K562 (cell line): Measurements from ENCODE around the gene PDE4A. TPM values are rescaled to one million over a fixed set of nuclear protein-coding genes. Genes with fewer than 3 reads are reported as not detected.

Experiments used
- ATAC-seq: fragments of 200-7000 bp; cut with Tn5 transposase; 3 replicates; pipeline ENCODE4 v1.9.1; 2020; ENCODE audit warnings: moderate library complexity
- BruUV-seq: library from RNA; stranded (reverse); fragments of 400-500 nt; replicated peaks from 2 replicates; lab custom pipeline; 2021; lab: Mats Ljungman, UMichigan
- CTCF ChIA-PET: fragments of 300-600 bp; formaldehyde crosslinking; extraction: SDS; loops from one replicate; lab custom pipeline; 2021; ENCODE audit warnings: low intra/inter-chr PET ratio; lab: Yijun Ruan, JAX
- POLR2A ChIA-PET: fragments of 300-600, 350-650 bp; sonication (Branson Sonifier 250); formaldehyde crosslinking; extraction: SDS; loops from one replicate; lab custom pipeline; 2021; ENCODE audit warnings: antibody characterized with exemption, inconsistent platforms; lab: Yijun Ruan, JAX
- DNase-seq, 4 experiments: peaks; one replicate each; pipeline versions ENCODE4 v3.0.0 to v3.0.0-alpha.2; 2011 to 2018; ENCODE audit warnings: low spot score in 3 of 4, mixed read lengths in 3 of 4; ENCODE audit errors: extremely low read depth in 1 of 4
- FAIRE-seq: peaks from 2 replicates; lab custom pipeline; 2011; peaks lifted over from hg19 to GRCh38; lab: Jason Lieb, UNC
- H2AFZ ChIP-seq: 2 replicates; pipeline ENCODE4 v1.6.0; 2011; ENCODE audit warnings: low read depth, low read length, control low read depth, inconsistent platforms
- H3K27ac ChIP-seq: fragments of 200-600 bp; 3 replicates; pipeline ENCODE4 v1.8.0; 2011; ENCODE audit warnings: low read depth, mild to moderate bottlenecking, control low read depth, inconsistent platforms, low read length, moderate library complexity, mixed read lengths; ENCODE audit errors: extremely low read depth
- H3K27me3 ChIP-seq, 2 experiments: fragments of 300-600 bp in 1 of 2; 2 replicates in 1 of 2; 3 replicates in 1 of 2; pipeline versions ENCODE4 v1.6.0 to v1.8.0; 2011; ENCODE audit warnings: inconsistent platforms in 2 of 2, low read length in 2 of 2, mild to moderate bottlenecking in 1 of 2, mixed read lengths in 1 of 2, moderate library complexity in 1 of 2; ENCODE audit not compliant: control insufficient read depth in 2 of 2, insufficient read depth in 2 of 2
- H3K36me3 ChIP-seq: fragments of 300-600 bp; 3 replicates; pipeline ENCODE4 v1.8.0; 2011; ENCODE audit warnings: mild to moderate bottlenecking, low read length, inconsistent platforms; ENCODE audit not compliant: control insufficient read depth, insufficient read depth
- H3K4me1 ChIP-seq, 2 experiments: fragments of 200-600 bp in 1 of 2; replicated peaks in 1 of 2; 2 replicates in 1 of 2; 3 replicates in 1 of 2; pipeline versions ENCODE4 v1.5.1 to v1.8.0; 2011; ENCODE audit warnings: inconsistent platforms in 2 of 2, low read length in 2 of 2, mild to moderate bottlenecking in 1 of 2, mixed read lengths in 1 of 2, moderate library complexity in 1 of 2; ENCODE audit not compliant: control insufficient read depth in 2 of 2, insufficient read depth in 2 of 2
- H3K4me2 ChIP-seq: 2 replicates; pipeline ENCODE4 v1.6.1; 2011; ENCODE audit warnings: low read length, control low read depth, inconsistent platforms, mixed read lengths; ENCODE audit not compliant: insufficient read depth
- H3K4me3 ChIP-seq: fragments of 200-600 bp; sonication (generic), shearing (Covaris generic); 2 replicates; pipeline ENCODE4 v1.5.1; 2016; ENCODE audit warnings: control low read depth, inconsistent platforms
- H3K79me2 ChIP-seq: fragments of 200-600 bp; 3 replicates; pipeline ENCODE4 v1.8.0; 2011; ENCODE audit warnings: low read length, inconsistent platforms; ENCODE audit not compliant: control insufficient read depth, insufficient read depth
- H3K9ac ChIP-seq, 2 experiments: 2 replicates each; pipeline versions ENCODE4 v1.6.0 to v1.6.1; 2011; ENCODE audit warnings: low read depth in 2 of 2, low read length in 2 of 2, control low read depth in 1 of 2, inconsistent platforms in 1 of 2, mild to moderate bottlenecking in 1 of 2, mixed read lengths in 1 of 2; ENCODE audit not compliant: insufficient read depth in 1 of 2
- H3K9me1 ChIP-seq: one replicate; pipeline ENCODE4 v1.6.0; 2011; ENCODE audit warnings: inconsistent platforms, mild to moderate bottlenecking, low read length, moderate library complexity; ENCODE audit not compliant: control insufficient read depth, insufficient read depth
- H3K9me3 ChIP-seq: replicated peaks from 2 replicates; pipeline ENCODE4 v1.5.1; 2011; ENCODE audit warnings: low read depth, low read length, inconsistent platforms; ENCODE audit not compliant: control insufficient read depth, insufficient read depth
- H4K20me1 ChIP-seq: replicated peaks from 2 replicates; pipeline ENCODE4 v1.6.1; 2011; ENCODE audit warnings: low read length, inconsistent platforms, mixed read lengths; ENCODE audit not compliant: control insufficient read depth, insufficient read depth
- BCOR ChIP-seq: fragments of 450-650 bp; IDR thresholded peaks from 2 replicates; pipeline ENCODE4 v1.6.1; 2016
- BRD9 ChIP-seq: fragments of 450-650 bp; IDR thresholded peaks from 2 replicates; pipeline ENCODE4 v1.6.1; 2018; ENCODE audit warnings: low read depth; ENCODE audit not compliant: partially characterized antibody
- DPF2 ChIP-seq: fragments of 450-650 bp; IDR thresholded peaks from 2 replicates; pipeline ENCODE4 v1.6.1; 2016
- ETV1 ChIP-seq: fragments of 450-650 bp; conservative IDR thresholded peaks from 2 replicates; pipeline ENCODE4 v1.6.1; 2016; ENCODE audit warnings: missing genetic modification characterization, control low read depth, low read depth, missing compliant biosample characterization
- KDM5B ChIP-seq: fragments of 200-600 bp; sonication (generic); IDR thresholded peaks from 2 replicates; pipeline ENCODE4 v1.6.1; 2012; ENCODE audit warnings: low read depth, mild to moderate bottlenecking, moderate library complexity, low read length, control low read depth, inconsistent platforms; ENCODE audit not compliant: insufficient replicate concordance
- MBD2 ChIP-seq: sonication (generic); IDR thresholded peaks from 2 replicates; pipeline ENCODE4 v1.6.1; 2016; ENCODE audit warnings: low read depth, borderline replicate concordance
- PRDM10 ChIP-seq: fragments of 450-650 bp; IDR thresholded peaks from 2 replicates; pipeline ENCODE4 v1.6.1; 2018; ENCODE audit not compliant: partially characterized antibody
- SMARCA5 ChIP-seq: fragments of 450-650 bp; IDR thresholded peaks from 2 replicates; pipeline ENCODE4 v1.6.1; 2016
- SMARCC2 ChIP-seq: fragments of 450-650 bp; IDR thresholded peaks from 2 replicates; pipeline ENCODE4 v1.6.1; 2017; ENCODE audit warnings: antibody characterized with exemption, moderate library complexity, mild to moderate bottlenecking, low read depth
- SPI1 ChIP-seq: IDR thresholded peaks from 2 replicates; pipeline ENCODE4 v1.6.1; 2011; ENCODE audit warnings: low read depth, low read length, control low read depth, borderline replicate concordance
- TSC22D4 ChIP-seq: fragments of 450-650 bp; IDR thresholded peaks from 2 replicates; pipeline ENCODE4 v1.6.1; 2016; ENCODE audit warnings: missing genetic modification characterization, missing biosample characterization, control low read depth
- VEZF1 ChIP-seq: fragments of 200-800 bp; sonication (Bioruptor generic); IDR thresholded peaks from 2 replicates; pipeline ENCODE4 v1.6.1; 2017; ENCODE audit warnings: missing genetic modification characterization, missing compliant biosample characterization
- ZNF740 ChIP-seq, 3 experiments: fragments of 200-800 bp in 1 of 3; sonication (Bioruptor generic) in 1 of 3; sonication (generic) in 1 of 3; formaldehyde crosslinking in 1 of 3; IDR thresholded peaks; 2 replicates each; pipeline versions ENCODE4 v1.6.1 to v1.8.0; 2016 to 2022; ENCODE audit warnings: mild to moderate bottlenecking in 2 of 3, missing compliant biosample characterization in 2 of 3, missing genetic modification characterization in 2 of 3, missing genetic modification reagents in 1 of 3
- WGBS: fragments of 100-300 bp; shearing (Covaris generic); methylation state at CpG from one replicate; pipeline ENCODE4 v1.1.6; 2016; ENCODE audit warnings: low coverage, mixed read lengths; ENCODE audit not compliant: insufficient coverage; ENCODE audit errors: missing lambda C conversion rate; 5-methylcytosine and 5-hydroxymethylcytosine counted together
- in situ Hi-C: fragments of 300-500 bp; cut with MboI; formaldehyde crosslinking; loops from 4 replicates; pipeline ENCODE4 v1.15.0; 2018; ENCODE audit warnings: inconsistent platforms, mixed read lengths
- intact Hi-C: fragments of 100-400 bp; cut with micrococcal nuclease; formaldehyde crosslinking; loops from 2 replicates; pipeline ENCODE4 v1.14.2; 2022
- polyA plus RNA-seq, 8 experiments: library from polyadenylated mRNA; depleted of rRNA in 4 of 8; stranded (reverse) in 5 of 8; unstranded in 3 of 8; fragments of >200 nt; fragmentation: Nextera tagmentation in 2 of 8; fragmentation: Illumina TruSeq in 1 of 8; extraction: Ambion mirVana in 2 of 8; extraction: Trizol in 1 of 8; gene quantifications; 2 replicates each; pipeline versions ENCODE4 v1.2.1 to v1.2.3, GENCODE V29; 2011 to 2014; ENCODE audit warnings: inconsistent platforms in 1 of 8, missing spikeins in 1 of 8
- total RNA-seq, 7 experiments: library from RNA; depleted of rRNA in 6 of 7; stranded (reverse); fragments of >200 nt in 6 of 7; fragmentation: Illumina TruSeq in 2 of 7; extraction: Trizol in 2 of 7; gene quantifications; 2 replicates each; pipeline versions ENCODE4 v1.2.1 to v1.2.3, GENCODE V29; 2011 to 2021; ENCODE audit warnings: low replicate concordance in 1 of 7

The PDE4A gene
- total and polyA plus RNA-seq, 9 of the 15 experiments (the other 6 are each of a cell fraction or from before 2014, with no cell fraction given) = 0.66 to 26.9 (median 4.6) TPM

- Histone ChIP-seq H4K20me1 (peaks cover 13% of the 10 kb centered on the region), H3K9ac (peak overlapping the region; percentile 21 to 93), H2AFZ (no peak overlapping the region; the same call in 1 of the 2 replicates), H3K9me3 (no peaks in the 10 kb centered on the region), H3K79me2 (peaks cover 88% of the 10 kb centered on the region), H3K4me3 (peak overlapping the region; percentile 75), H3K9me1 (no peaks in the 10 kb centered on the region), H3K36me3 (no peaks in the 10 kb centered on the region; the same call in 2 of the 3 replicates), H3K4me1 (peaks cover 47 to 83% of the 10 kb centered on the region in 2 experiments; a peak in 4 of 5 replicates), H3K27ac (peak overlapping the region; percentile 40; the same call in 2 of the 3 replicates), H3K4me2 (peak overlapping the region; percentile 84), H3K27me3 (no peaks in the 10 kb centered on the region)
- BruUV-seq = TSS peak; percentile 35
- DNase-seq (peak in 2 of 4 experiments; percentile 7 to 50), FAIRE-seq (no peak), ATAC-seq (no peak)
- intact Hi-C loops (loop anchor here (5.0 kb wide), 1 partner anchor 56 kb away; no protein-coding TSS in a partner anchor), in situ Hi-C loops (no loop called here)
- POLR2A ChIA-PET = interaction anchor here (0.6 to 1.4 kb wide), 4 partner anchors 9 to 19 kb away, joined by 3 to 10 read pairs (median 3); no protein-coding TSS in a partner anchor
- WGBS = 4% methylated on average over 17 of the region's 17 CpGs
- CTCF ChIA-PET = no interaction called here
- TF ChIP-seq MBD2 = 0 out of 2 replicates have a peak, but pooled peaks have one; percentile 6
- TF ChIP-seq KDM5B = peak; percentile 15
- TF ChIP-seq SMARCA5 = 0 out of 2 replicates have a peak, but pooled peaks have one; percentile 8
- no peak for TF ChIP-seq SMARCC2
- peak; percentile 23; the same call in 1 of the 2 replicates for TF ChIP-seq BCOR
- no peak for TF ChIP-seq ETV1
- TF ChIP-seq TSC22D4 (tag) = no peak
- TF ChIP-seq BRD9 = no peak
- peak; percentile 12; the same call in 1 of the 2 replicates for TF ChIP-seq SPI1
- TF ChIP-seq DPF2 = peak; percentile 16; the same call in 1 of the 2 replicates
- peak; percentile 72; the same call in 1 of the 2 replicates for TF ChIP-seq ZNF740 (CRISPR knock-in tag; IDR thresholded peaks at IDR 0.05)
- no peak for TF ChIP-seq ZNF740 (tag; IDR thresholded peaks at IDR 0.05)
- TF ChIP-seq VEZF1 (CRISPR knock-in tag) = peak; percentile 2; the same call in 1 of the 2 replicates
- TF ChIP-seq PRDM10 = peak; percentile 4
Measured at GRCh38 chr19:10421240-10422045, 1.1 kb downstream of the PDE4A start.
